Measurements from ENCODE around the gene AP5Z1. TPM values are rescaled to one million over a fixed set of nuclear protein-coding genes. Genes with fewer than 3 reads are reported as not detected.

AP5Z1 gene, protein sequence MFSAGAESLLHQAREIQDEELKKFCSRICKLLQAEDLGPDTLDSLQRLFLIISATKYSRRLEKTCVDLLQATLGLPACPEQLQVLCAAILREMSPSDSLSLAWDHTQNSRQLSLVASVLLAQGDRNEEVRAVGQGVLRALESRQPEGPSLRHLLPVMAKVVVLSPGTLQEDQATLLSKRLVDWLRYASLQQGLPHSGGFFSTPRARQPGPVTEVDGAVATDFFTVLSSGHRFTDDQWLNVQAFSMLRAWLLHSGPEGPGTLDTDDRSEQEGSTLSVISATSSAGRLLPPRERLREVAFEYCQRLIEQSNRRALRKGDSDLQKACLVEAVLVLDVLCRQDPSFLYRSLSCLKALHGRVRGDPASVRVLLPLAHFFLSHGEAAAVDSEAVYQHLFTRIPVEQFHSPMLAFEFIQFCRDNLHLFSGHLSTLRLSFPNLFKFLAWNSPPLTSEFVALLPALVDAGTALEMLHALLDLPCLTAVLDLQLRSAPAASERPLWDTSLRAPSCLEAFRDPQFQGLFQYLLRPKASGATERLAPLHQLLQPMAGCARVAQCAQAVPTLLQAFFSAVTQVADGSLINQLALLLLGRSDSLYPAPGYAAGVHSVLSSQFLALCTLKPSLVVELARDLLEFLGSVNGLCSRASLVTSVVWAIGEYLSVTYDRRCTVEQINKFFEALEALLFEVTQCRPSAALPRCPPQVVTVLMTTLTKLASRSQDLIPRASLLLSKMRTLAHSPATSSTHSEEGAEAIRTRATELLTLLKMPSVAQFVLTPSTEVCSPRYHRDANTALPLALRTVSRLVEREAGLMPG
- 20.7 to 42.2 TPM (median 31.4 TPM) in 5 replicates for total RNA-seq (2022; extraction: Qiagen RNA extraction)

DNA sequence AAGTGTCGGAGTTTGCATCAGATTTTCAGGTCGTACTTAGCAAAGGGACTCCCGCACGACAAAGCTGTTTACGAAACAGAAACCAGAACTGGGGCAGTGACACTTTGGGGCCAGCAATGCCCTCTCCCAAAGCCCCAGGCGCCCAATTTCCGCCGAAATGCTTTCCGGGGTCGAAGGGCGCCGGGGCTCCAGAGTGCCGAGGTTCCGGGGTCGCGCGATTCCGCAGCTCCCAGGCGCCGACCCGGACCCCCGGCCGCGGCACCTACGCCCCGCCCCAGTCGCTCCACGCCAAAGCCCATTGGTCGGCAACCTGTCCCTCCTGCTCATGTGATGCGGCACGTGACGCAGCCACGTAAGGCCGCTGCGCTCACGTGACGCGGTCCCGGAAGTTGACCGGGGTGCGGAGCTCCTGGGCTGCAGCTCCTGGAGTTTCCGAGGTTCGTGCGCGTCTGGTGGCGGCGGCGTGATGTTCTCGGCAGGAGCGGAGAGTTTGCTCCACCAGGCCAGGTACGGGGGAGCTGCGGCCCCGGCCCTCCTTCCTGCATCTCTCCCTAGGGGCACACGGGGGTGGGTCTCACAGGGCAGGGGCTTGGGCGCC, at the start of gene AP5Z1:
TSS of gene AP5Z1 (plus strand) at position 374 of the 598 bp plus-strand sequence. CDS start at position 467, 93 bp downstream.

Other genes starting within 250 kb of the AP5Z1 start
- 9.6 to 14.6 TPM (median 11.7 TPM) in 5 replicates for gene FOXK1, start 93.3 kb upstream of the AP5Z1 start, total RNA-seq (2022; extraction: Qiagen RNA extraction)
- gene PAPOLB, start 86.4 kb downstream of the AP5Z1 start, total RNA-seq (2022; extraction: Qiagen RNA extraction), result not detected in 5 replicates
- 1.6 to 2.8 TPM (median 2.7 TPM) in 5 replicates for gene RADIL, start 108.1 kb downstream of the AP5Z1 start, total RNA-seq (2022; extraction: Qiagen RNA extraction)
- not detected in 5 replicates for gene MMD2, start 183.6 kb downstream of the AP5Z1 start, total RNA-seq (2022; extraction: Qiagen RNA extraction)

Measured in A549 treated with Mapracorat at 1 μM for 4 hours (cell line).